D721Med (cell line): ENCODE data around the gene SH3PXD2A.

Experiments
- DNase-seq: peaks from one replicate; pipeline ENCODE4 v3.0.0; 2011; ENCODE audit warnings: low spot score; ENCODE audit not compliant: insufficient read length
- FAIRE-seq: peaks from 2 replicates; lab custom pipeline; 2011; peaks lifted over from hg19 to GRCh38; lab: Jason Lieb, UNC
- CTCF ChIP-seq: IDR thresholded peaks from 2 replicates; pipeline ENCODE4 v1.5.1; 2012; ENCODE audit warnings: mild to moderate bottlenecking, control low read depth; ENCODE audit not compliant: insufficient read depth; ENCODE audit errors: missing control alignments

Gene SH3PXD2A

GRCh38 chr10:103745341-103746247 is 109.8 kb downstream of the SH3PXD2A start:
- FAIRE-seq, result no peak
- DNase-seq, result no peak

GRCh38 chr10:103742824-103743223 is 112.6 kb downstream of the SH3PXD2A start:
- DNase-seq (no peak), FAIRE-seq (no peak)
- no peak for TF ChIP-seq CTCF

More at GRCh38 chr10:103745341-103746247, 109.8 kb downstream of the SH3PXD2A start:
- TF ChIP-seq CTCF, result no peak

GRCh38 chr10:103740611-103741010 is 114.8 kb downstream of the SH3PXD2A start:
- FAIRE-seq (no peak), DNase-seq (no peak)
- no peak for TF ChIP-seq CTCF

- TF ChIP-seq CTCF, result no peak
- DNase-seq (no peak), FAIRE-seq (no peak)
Measured at GRCh38 chr10:103739039-103739764, 116.2 kb downstream of the SH3PXD2A start.

GRCh38 chr10:103737735-103738367 is 117.5 kb downstream of the SH3PXD2A start:
- DNase-seq (no peak), FAIRE-seq (no peak)
- TF ChIP-seq CTCF, result no peak

GRCh38 chr10:103736763-103737162 is 118.6 kb downstream of the SH3PXD2A start:
- FAIRE-seq (no peak), DNase-seq (no peak)
- TF ChIP-seq CTCF, result no peak
